ENCODE results near the gene ZNF275.

GRCh38 chrX:153377727-153378126 is 43.8 kb downstream of the ZNF275 start:
- TF ChIP-seq CTCF (IDR thresholded peaks at IDR 0.05; ENCODE audit: control extremely low read depth in 1 of 3, insufficient read depth in 1 of 3, low read depth in 1 of 3, low read length in 3 of 3) (no peak), TAF1 (IDR thresholded peaks at IDR 0.05; ENCODE audit: low read depth, low read length) (no peak), PHF8 (conservative IDR thresholded peaks at IDR 0.05; ENCODE audit: low read depth, low read length) (no peak), ZNF274 (IDR thresholded peaks at IDR 0.05; ENCODE audit: borderline replicate concordance, extremely low read depth, low read length) (no peak), SP4 (IDR thresholded peaks at IDR 0.05; ENCODE audit: low read length) (no peak), SAP30 (IDR thresholded peaks at IDR 0.05; ENCODE audit: insufficient read depth, insufficient replicate concordance, low read length) (no peak)

Measured in H1 (cell line).